Muscle of back (tissue), 11 donors: ENCODE measurements around the gene SRP72. TPM values are rescaled to one million over a fixed set of nuclear protein-coding genes. Genes with fewer than 3 reads are reported as not detected.
A peak's percentile ranks its signal among the peaks of the same experiment; 100 is the strongest.

Source experiments
- DNase-seq, 3 donors: peaks; one replicate each; pipeline versions ENCODE4 v3.0.0 to v3.0.0-alpha.2; 2013
- polyA plus RNA-seq, 10 donors: library from polyadenylated mRNA; unstranded; fragments of 120-200 nt; gene quantifications; one replicate each; pipeline ENCODE4 v1.2.1, GENCODE V29; 2013; ENCODE audit not compliant: insufficient read length in 10 of 10

SRP72 gene
- polyA plus RNA-seq, 10 donors: 61.9 to 86.3 (median 75.9) TPM

DNA sequence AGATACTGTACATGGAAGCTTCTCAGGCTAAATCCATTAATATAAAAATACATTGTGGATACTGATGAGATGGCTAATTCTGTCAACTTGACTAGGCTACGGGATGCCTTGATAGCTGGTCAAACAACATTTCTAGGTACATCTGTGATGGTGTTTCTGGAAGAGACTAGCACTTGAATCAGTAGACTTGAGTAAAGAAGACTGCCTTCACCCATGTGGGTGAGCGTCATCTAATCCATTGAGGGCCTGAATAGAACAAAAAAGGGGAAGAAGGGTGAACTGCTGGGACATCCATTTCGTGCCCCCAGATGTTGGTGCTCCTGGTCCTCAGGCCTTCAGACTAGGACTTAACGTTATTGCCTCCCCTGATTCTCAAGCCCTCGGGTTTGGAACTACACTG lies 3.7 kb upstream of the SRP72 start:
- no peak for DNase-seq

DNA sequence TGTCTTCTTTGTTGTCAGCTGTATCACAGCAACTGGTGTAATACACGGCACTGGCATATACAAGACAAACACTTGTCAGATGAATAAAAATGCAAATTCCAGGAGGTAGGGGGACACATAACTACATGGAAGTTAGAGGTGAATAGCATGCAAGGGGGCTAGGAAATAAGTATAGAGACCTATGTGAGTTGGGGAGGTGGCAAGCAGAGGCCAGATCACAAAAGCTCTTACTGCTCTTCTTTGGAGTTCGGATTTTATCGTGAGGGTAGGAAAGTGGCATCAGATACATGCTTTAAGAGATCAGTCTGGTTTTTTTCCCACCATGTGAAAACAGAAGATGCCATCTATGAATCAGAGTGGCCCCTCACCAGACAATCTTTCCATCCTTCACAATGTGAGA lies 2.8 kb upstream of the SRP72 start:
- no peak for DNase-seq

DNA sequence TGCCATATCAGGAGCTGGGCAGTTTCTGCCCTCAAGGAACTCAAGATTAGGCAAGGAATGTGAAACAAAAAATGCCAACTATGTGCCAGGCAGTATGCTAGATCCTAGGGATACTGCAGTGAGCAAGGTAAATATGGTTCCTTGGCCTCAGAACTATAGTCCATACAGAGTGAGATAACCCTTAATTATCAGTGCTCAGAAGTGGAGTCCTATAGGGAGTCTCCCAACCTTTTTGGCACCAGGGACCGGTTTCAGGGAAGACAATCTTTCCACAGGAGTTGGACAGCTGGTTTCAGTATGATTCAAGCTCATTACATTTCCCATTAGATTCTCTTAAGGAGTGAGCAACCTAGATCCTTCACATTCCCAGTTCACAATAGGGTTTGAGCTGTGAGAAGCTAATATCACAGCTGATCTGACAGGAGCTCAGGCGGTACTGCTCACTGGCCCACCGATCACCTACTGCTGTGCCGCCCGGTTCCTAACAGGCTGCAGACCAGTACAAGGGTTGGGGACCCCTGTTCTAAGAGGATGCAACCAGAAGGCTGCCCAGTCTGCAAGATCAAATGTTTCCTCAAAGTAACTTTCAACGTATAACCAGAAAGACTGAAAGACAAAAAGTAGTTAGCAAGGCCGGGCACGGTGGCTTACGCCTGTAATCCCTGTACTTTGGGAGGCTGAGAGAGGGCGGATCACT lies 1.7 kb upstream of the SRP72 start:
- no peak for DNase-seq

DNA sequence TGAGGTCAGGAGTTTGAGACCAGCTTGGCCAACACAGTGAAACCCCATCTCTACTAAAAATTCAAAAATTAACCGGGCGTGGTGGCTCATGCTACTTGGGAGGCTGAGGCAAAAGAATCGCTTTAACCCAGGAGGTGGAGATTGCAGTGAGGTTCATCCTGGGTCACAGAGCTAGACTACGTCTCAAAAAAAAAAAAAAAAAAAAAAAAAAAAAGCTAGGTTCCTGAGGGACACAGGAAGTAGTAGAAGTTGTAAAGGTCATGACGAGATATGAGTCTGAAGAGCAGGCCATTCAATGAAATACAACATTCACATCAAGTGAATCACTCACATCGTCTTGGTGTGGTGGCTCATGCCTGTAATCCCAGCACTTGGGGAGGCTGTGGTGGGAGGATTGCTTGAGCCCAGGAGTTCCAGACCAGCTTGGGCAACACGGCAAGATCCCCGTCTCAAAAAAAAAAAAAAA lies 1.1 kb upstream of the SRP72 start:
- peak in 2 of 3 donors; percentile 7 to 66 for DNase-seq

DNA sequence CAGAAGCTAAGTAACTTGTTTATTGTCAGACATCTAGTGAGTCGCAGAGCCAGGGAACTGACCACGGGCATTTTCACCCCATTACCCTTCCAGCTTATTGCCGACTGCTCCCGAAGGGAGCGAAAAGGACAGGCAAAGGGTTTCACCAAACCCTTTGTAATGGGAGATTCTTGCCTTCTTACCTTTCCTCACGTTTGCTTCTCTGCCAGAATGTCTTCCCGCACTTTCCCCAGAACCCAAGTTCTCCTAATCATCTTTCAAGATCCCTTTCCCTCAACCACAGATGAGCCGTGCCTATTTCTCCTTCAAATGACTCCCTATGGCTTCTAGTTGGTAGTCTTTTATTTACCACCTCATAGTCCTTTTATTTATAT lies 520 bp upstream of the SRP72 start:
- DNase-seq: no peak

DNA sequence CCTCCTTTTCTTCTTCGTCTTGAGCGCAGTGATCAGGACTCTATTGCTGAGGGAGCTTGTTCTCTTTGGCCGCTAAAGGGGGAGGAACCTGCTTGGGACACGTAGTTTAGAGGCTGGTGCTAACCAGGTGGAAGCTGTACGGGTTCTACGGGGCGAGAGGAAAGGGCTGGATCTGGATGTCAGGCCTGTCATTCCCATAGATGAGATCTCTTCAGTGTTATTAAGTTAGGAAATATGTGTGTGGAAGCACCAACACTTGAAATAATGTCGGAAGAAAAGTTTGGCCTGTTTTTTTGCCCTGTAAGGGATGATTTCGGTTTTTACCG lies 643 bp downstream of the SRP72 start:
- peak in 1 of 3 donors; percentile 22 for DNase-seq

DNA sequence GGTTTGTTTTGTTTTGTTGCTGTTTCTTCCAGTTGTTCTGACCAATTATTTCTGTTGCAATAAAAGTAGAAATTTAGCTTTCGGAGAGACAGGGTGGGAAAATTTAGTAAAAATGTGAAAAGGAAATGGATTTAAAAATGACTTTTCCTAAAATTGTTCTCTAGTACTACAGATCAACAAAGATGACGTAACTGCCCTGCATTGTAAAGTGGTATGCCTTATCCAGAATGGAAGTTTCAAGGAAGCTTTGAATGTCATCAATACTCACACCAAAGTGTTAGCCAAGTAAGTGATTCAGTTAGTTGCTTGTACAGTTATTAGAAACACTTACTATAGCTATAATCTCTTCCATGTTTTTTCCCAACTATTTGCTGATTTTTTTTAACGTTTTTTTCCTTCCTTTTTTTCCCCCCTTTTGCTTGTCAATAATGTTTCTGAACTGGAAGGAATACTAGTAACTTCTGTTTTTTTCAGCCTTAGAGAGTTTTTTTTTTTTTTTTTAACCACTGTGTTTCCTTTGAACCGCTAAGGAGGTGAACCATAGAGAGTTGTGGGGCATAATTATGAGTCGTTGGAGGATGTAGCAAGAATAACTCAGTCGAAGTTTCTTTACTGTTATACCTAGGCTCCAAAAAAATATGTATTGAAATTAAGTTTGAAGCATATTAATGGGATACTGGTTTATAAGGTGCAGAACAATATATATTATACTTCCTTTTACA lies 2.2 kb downstream of the SRP72 start:
- no peak for DNase-seq

DNA sequence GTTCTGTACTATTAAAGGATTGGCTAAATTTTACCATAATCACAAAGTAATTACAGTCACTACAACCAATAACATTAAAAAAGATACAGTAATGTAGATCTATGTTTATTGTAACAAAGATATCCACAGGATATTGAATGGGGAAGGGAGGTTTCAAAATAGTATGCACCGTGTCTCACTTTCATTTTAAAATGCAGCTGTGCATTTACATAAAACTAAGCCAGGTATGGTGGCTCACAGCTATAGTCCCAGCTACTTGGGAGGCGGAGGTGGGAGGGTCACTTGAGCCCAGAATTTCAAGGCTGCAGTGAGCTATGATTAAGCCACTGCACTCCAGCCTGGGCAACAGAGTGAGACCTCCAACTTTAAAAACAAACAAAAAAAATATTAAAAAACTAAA lies 8.5 kb downstream of the SRP72 start:
- no peak for DNase-seq

DNA sequence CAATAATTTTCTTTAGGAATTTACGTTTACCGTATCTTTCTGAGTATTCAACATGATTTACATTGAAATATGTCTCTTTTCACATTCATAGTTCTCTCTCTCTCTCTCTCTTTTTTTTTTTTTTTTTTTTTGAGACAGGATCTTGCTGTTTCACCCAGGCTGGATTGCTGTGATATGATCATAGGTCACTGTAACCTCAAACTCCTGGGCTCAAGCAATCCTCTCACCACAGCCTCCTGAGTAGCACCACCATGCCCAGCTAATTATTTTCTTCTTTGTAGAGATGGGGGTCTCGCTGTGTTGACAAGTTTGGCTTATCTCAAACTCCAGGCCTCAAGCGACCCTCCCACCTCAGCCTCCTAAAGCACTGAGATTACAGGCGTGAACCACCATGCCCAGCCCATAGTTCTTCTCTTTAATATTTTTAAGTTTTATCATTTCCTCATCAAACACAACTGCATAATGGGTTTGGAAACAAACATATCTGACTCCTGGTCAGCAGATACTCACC lies 9.8 kb downstream of the SRP72 start:
- no peak for DNase-seq

DNA sequence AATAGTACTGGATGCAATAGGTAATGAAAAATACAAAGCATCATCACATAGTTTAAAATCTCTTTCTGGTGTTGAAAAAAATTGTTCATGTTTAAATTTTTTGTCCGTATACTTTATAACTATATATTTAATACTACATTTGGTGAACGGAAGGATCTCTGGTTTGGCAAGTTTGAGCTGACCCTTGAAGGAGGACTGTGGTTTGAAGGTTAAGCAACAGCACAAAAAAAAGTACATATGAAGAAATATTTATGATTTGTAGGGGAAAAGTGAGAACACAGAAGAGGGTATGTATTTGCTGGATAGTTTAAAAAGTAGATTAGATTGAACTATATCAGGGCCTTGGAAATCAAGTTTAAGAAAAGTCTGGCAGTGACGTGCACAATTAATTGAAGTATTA lies 13.3 kb downstream of the SRP72 start:
- no peak for DNase-seq

DNA sequence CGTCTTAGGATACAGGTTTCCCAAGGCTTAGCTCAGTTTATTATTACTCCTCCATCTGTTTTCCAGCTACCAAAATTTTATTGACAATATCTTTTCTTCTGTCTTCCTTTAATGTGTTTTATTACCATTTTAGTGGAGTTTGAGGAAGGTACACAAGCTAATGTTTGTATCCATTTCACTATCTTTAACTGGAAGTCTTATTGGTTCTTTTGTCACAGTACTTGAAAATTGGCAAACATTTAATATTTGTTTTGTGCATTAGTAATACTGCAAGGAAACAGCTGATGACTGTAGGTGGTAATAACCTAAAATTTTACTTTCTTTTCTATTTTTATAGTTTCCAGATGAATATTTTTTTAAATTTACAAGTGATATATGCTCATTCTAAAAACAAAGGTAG lies 28.8 kb downstream of the SRP72 start:
- DNase-seq: no peak

DNA sequence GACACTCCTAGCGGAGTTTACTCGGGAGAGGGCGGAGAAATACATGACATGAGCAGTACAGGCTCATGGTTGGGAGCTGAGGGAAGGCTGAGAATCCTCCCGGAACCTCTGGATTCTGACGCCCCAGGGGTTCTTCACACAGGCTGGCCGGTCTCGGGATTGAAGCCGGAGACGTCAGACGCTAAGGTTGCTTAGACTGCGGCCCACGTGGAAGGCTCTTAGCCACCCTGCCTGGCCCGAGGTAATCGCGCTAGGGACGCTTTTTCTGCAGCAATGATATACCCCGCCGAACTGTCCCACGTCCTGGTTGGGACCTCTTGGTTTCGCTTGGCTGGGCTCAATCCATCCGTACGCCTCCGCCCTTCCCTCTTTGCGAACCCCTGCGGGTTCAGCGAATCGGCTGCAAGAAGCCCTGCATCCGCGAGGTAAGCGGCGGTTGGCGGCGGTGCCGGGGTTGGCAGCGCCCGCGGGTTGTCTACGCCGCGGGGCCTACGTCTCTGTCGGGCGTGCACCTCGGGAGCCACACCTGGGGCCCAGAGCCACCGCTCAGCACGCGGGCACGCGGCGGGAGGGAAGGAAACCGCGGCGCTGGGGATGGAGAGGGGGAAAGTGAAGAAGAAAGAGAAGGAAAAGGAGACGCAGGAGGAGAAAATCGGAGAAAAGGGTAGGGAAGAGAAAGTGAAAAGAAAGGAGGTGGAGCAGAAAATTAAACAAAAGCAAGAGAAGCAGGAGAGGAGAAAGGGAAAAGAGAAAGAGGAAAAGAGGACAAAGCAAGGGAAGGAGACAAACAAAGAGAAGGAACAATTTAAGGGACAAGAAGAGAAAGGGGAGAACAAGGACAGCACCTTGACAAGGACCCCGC lies 38.1 kb downstream of the SRP72 start, which contains the start of gene ARL9:
Gene ARL9 (plus strand): TSS at position 523 of the 862 bp plus-strand sequence. CDS start 72 bp downstream, at position 595.
- peak; percentile 26 to 89 (median 48) for DNase-seq

DNA sequence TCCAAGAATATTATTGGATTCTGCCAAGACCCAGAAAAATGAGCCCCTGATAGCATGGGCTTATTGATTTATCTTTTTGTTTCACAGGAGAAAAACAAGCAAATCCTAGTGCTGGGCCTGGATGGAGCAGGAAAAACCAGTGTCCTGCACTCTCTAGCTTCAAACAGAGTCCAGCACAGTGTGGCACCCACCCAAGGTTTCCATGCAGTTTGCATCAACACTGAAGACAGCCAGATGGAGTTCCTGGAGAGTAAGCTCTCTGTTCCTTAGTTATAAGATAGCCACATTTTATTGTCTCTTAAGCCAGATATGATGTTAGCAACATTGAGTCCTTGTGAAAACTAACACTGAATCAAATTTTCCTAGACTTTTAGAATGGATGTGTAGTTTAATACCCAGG lies 43.7 kb downstream of the SRP72 start:
- DNase-seq: peak; percentile 18 to 59 (median 56)

DNA sequence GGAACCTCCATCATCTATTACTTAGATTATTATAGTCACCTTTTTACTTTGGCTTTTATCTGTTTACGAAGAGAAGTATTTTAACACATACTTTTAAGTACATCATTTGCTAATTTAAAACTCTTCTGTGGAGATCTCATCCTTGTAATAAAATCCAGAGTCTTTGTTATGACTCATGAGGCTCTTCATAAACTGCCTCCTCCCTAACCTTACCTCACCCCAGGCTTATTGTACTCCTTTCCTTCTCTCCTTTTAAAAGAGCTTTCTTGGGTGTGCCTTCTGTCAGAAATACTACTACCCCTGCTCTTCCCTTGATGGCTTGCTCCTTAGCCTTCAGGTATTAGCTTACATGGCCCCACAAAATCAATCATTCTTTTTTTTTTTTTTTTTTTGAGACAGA lies 44.7 kb downstream of the SRP72 start:
- no peak for DNase-seq

DNA sequence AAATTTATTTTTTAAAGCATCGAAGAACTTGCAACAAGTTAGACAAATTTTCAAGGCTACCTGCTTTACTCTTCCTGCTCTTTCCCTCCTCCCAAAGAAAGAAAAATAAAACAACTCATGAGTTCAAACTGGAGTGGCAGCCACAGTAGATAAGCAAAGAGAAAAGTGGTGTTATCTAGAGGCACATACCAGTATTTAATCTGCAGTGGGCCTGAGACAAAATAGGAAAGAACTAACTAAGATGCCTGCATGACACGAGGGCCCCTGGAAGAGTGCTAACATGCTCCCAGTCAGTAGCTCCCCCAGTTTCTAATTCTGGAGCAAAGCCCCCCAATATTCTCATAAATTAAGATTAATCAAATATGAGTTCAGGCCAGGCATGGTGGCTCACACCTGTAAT lies 46.1 kb downstream of the SRP72 start:
- DNase-seq: no peak

DNA sequence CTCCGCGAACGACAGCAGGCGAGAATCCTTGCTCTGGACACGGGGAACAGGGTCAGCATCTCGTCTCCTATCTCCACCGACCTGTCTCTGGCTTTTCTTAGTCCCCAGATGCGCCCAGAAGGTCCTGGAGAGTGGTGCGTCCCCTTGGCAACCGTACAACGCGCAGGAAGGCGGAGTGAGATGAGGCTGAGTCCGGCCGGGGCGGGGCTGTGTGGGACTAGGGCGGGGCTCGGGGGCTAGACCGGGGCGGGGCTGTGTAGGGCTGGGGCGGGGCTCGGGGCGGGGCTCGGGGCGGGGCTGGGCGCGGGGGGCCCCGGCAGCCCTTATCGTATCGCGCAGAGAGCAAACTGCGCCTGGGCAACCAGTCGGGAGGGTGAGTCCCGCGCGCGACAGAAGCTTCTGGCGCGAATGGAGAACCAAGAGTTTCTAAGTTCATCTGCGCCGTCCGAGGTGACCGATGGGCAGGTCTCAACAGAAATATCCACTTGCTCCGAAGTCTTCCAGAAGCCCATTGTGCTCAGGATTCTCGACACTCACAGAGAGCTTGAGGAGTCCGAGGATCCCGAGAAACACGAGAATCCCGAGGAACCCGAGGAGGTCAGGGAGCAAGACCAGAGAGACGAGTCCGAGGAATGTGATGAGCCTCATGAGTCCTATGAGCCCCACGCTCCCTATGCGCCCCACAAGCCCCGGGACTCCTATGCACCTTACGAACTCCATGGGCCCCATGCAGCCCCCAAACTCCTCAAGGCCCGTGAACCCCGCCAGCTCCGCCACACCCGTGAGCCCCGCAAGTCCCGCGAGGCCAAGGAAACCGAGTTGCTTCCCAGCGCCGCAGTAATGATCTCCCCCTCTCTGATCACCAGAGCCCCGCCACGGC lies 63.1 kb downstream of the SRP72 start:
- DNase-seq: peak; percentile 64 to 85 (median 69)

DNA sequence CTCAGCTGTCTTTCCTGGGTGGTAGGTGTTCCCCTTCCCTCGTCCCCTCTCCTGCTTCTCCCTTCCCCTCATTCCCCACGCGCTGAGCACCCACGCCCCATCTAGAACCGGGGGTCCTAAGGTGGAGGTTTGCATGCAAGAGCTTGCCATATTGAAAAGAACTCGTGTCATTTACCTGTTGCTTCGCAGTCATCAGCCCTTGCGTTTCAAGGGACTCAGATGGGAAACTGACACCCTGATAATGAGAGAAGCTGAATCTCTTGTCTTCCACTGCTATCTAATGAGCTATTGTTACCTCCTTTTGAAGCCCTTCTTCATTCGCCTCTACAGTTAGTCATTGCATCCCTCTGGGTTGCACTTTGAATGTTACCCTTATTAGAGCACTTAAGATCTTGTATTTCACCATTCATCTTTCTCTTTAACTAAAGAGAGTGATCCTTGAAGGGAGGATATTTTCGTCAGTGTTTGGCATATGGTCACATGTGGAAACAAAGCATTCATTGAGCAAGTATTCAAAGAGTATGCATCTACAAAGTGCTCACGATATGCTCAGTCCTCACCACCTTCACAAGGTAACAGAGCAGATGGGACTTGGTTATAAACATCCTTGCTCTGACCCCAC lies 63.8 kb downstream of the SRP72 start:
- DNase-seq: no peak

DNA sequence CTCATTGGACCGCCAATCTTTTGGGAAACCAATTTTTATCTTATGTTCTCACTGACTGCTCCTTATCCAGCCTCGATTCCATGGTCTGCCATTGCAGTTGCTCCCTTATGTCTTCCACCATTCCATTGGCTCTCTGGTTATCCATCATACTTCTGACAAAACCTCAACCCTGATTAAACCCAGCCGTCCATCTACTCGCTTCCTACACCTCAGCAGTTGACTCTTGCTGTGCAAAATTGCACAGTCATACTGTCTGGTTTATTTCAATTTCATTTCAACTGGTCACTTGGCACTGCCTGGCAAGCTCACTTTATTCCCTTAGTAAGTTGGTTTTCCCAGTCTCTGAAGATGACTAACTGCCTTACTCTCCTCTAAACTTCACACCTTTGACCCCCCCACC lies 64.4 kb downstream of the SRP72 start:
- no peak for DNase-seq

DNA sequence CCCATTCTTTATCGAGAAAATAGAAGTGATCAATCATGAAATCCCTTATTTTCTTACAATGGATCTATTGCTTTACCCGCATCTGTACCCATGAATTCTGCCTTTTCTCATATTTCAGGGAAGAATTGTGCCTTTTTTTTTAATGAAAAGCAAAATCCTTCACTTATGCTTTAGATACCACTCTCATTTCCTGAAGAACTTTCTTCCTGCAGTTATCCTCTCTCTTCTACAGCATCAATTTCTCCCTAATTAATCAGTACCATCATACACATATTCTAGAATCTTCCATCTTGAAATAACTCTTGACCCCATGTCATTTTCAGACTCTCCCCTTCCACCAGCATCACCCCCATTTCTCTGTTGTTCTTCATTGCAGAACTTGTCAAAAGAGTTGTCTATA lies 64.8 kb downstream of the SRP72 start:
- DNase-seq: no peak

DNA sequence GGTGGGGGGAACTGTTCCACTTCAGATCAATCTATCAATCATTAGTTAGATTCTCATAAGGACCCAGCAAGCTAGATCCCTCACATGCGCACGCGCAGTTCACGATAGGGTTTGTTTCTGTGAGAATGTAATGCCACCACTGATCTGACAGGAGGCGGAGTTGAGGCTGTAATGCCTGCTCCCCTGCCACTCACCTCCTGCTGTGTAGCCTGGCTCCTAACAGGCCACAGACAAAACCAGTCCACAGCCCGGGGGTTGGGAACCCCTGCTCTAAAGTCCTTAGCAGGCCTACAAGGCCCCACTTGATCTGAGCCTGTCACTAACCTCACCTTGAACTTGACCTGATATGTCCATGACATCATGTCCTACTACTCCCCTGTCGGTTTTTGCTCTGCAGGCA lies 68.5 kb downstream of the SRP72 start:
- DNase-seq: no peak

DNA sequence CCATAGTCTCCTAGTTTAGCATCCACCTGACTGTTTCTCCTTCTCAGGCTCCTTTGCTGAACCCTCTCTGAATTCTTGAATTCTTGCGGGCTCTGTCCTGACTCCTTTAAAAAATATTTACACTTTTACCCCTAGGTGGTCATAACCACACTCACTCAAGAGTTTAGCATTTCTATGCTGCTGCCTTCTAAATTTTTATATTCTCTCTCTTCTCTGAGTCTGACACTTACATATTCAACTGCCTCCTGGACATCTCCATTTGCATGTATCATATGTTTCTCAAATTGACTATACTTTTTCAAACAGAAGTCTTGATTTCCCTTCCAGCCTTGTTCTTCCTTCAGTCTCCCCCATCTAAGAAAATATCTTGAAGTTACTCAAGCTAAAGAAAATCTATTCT lies 69.7 kb downstream of the SRP72 start:
- DNase-seq: no peak
